NT2/D1 (cell line): ENCODE data around the gene EIF4E3.

Experiments used
- SUZ12 ChIP-seq: IDR thresholded peaks from 2 replicates; pipeline ENCODE4 v1.6.1; 2011; ENCODE audit not compliant: insufficient read length, insufficient read depth; ENCODE audit errors: extremely low read depth
- ZNF274 ChIP-seq: IDR thresholded peaks from 2 replicates; pipeline ENCODE4 v1.6.1; 2011; ENCODE audit warnings: mild to moderate bottlenecking, low read depth, low read length

GRCh38 chr3:71641674-71642073 is 83.5 kb downstream of the EIF4E3 start:
- TF ChIP-seq SUZ12 (no peak), ZNF274 (no peak)
